Stimulated activated memory B cell treated with anti-CD40 and anti-IgM and Interleukin-4, amounts not matched to agents 10 μg/mL and 1 μg/mL and 100 μg/mL, for 72 hours (primary cell): ENCODE data around the gene NPIPB6.

Experiments
- ATAC-seq: fragments of 150-1000 bp; cut with Tn5 transposase; 2 replicates; pipeline ENCODE4 v1.10.0; 2021
- H3K27ac Mint-ChIP-seq: one replicate; pipeline ENCODE4 v1.8.0; 2022; ENCODE audit warnings: mild to moderate bottlenecking, mixed read lengths
- H3K27me3 Mint-ChIP-seq: one replicate; pipeline ENCODE4 v1.8.0; 2022; ENCODE audit warnings: mixed read lengths
- H3K36me3 Mint-ChIP-seq: one replicate; pipeline ENCODE4 v1.8.0; 2022; ENCODE audit warnings: mixed read lengths
- H3K4me1 Mint-ChIP-seq: one replicate; pipeline ENCODE4 v1.8.0; 2022; ENCODE audit warnings: mixed read lengths
- H3K4me3 Mint-ChIP-seq: one replicate; pipeline ENCODE4 v1.8.0; 2022; ENCODE audit warnings: mild to moderate bottlenecking, moderate library complexity, mixed read lengths
- H3K9me3 Mint-ChIP-seq: one replicate; pipeline ENCODE4 v1.8.0; 2022; ENCODE audit warnings: mixed read lengths

NPIPB6 gene

GRCh38 chr16:28311913-28312312, 51.4 kb downstream of the NPIPB6 start:
- peaks cover 21% of the 10 kb centered on the region for H3K27me3 Mint-ChIP-seq
- no peaks in the 10 kb centered on the region for H3K36me3 Mint-ChIP-seq
- H3K9me3 Mint-ChIP-seq: no peaks in the 10 kb centered on the region
- H3K4me3 Mint-ChIP-seq: no peak overlapping the region
- H3K27ac Mint-ChIP-seq: no peak overlapping the region
- ATAC-seq: no peak
- H3K4me1 Mint-ChIP-seq: peaks cover 24% of the 10 kb centered on the region

- ATAC-seq: no peak
- H3K27ac Mint-ChIP-seq: no peak overlapping the region
- no peak overlapping the region for H3K4me3 Mint-ChIP-seq
- peaks cover 21% of the 10 kb centered on the region for H3K4me1 Mint-ChIP-seq
- peaks cover 21% of the 10 kb centered on the region for H3K27me3 Mint-ChIP-seq
- H3K36me3 Mint-ChIP-seq: no peaks in the 10 kb centered on the region
- no peaks in the 10 kb centered on the region for H3K9me3 Mint-ChIP-seq
Observed at GRCh38 chr16:28311413-28311812, 51.9 kb downstream of the NPIPB6 start.

- H3K9me3 Mint-ChIP-seq: no peaks in the 10 kb centered on the region
- no peaks in the 10 kb centered on the region for H3K36me3 Mint-ChIP-seq
- H3K27me3 Mint-ChIP-seq: peaks cover 21% of the 10 kb centered on the region
- no peak overlapping the region for H3K4me3 Mint-ChIP-seq
- ATAC-seq: no peak
- peaks cover 21% of the 10 kb centered on the region for H3K4me1 Mint-ChIP-seq
- peak overlapping the region; percentile 52 for H3K27ac Mint-ChIP-seq
Observed at GRCh38 chr16:28310796-28311195, 52.5 kb downstream of the NPIPB6 start.

- H3K27ac Mint-ChIP-seq: peak overlapping the region; percentile 52
- H3K9me3 Mint-ChIP-seq: no peaks in the 10 kb centered on the region
- peak overlapping the region; percentile 12 for H3K4me3 Mint-ChIP-seq
- peaks cover 17% of the 10 kb centered on the region for H3K27me3 Mint-ChIP-seq
- no peaks in the 10 kb centered on the region for H3K36me3 Mint-ChIP-seq
- peak; percentile 78 for ATAC-seq
- H3K4me1 Mint-ChIP-seq: peaks cover 21% of the 10 kb centered on the region
Observed at GRCh38 chr16:28309811-28310311, 53.4 kb downstream of the NPIPB6 start.

GRCh38 chr16:28308794-28309584, 54.3 kb downstream of the NPIPB6 start:
- ATAC-seq: no peak
- Mint-ChIP-seq H3K27me3 (peaks cover 8% of the 10 kb centered on the region), H3K27ac (no peak overlapping the region), H3K4me1 (peaks cover 21% of the 10 kb centered on the region), H3K36me3 (no peaks in the 10 kb centered on the region), H3K4me3 (no peak overlapping the region), H3K9me3 (no peaks in the 10 kb centered on the region)

GRCh38 chr16:28307936-28308335, 55.4 kb downstream of the NPIPB6 start:
- no peaks in the 10 kb centered on the region for H3K27me3 Mint-ChIP-seq
- no peak overlapping the region for H3K4me3 Mint-ChIP-seq
- ATAC-seq: no peak
- no peaks in the 10 kb centered on the region for H3K9me3 Mint-ChIP-seq
- no peaks in the 10 kb centered on the region for H3K36me3 Mint-ChIP-seq
- H3K27ac Mint-ChIP-seq: no peak overlapping the region
- peaks cover 21% of the 10 kb centered on the region for H3K4me1 Mint-ChIP-seq

GRCh38 chr16:28304214-28304613, 59.1 kb downstream of the NPIPB6 start:
- no peaks in the 10 kb centered on the region for H3K27me3 Mint-ChIP-seq
- no peaks in the 10 kb centered on the region for H3K36me3 Mint-ChIP-seq
- no peaks in the 10 kb centered on the region for H3K4me1 Mint-ChIP-seq
- H3K4me3 Mint-ChIP-seq: no peak overlapping the region
- H3K9me3 Mint-ChIP-seq: no peaks in the 10 kb centered on the region
- no peak for ATAC-seq
- H3K27ac Mint-ChIP-seq: no peak overlapping the region

- Mint-ChIP-seq H3K4me1 (no peaks in the 10 kb centered on the region), H3K4me3 (no peak overlapping the region), H3K9me3 (no peaks in the 10 kb centered on the region), H3K27ac (no peak overlapping the region), H3K27me3 (no peaks in the 10 kb centered on the region), H3K36me3 (no peaks in the 10 kb centered on the region)
- no peak for ATAC-seq
Observed at GRCh38 chr16:28303132-28303531, 60.2 kb downstream of the NPIPB6 start.

GRCh38 chr16:28301620-28302019, 61.7 kb downstream of the NPIPB6 start:
- Mint-ChIP-seq H3K27me3 (peaks cover 5% of the 10 kb centered on the region), H3K4me3 (no peak overlapping the region), H3K4me1 (no peaks in the 10 kb centered on the region), H3K9me3 (no peaks in the 10 kb centered on the region), H3K36me3 (no peaks in the 10 kb centered on the region), H3K27ac (no peak overlapping the region)
- ATAC-seq: no peak

GRCh38 chr16:28301154-28301553, 62.2 kb downstream of the NPIPB6 start:
- H3K4me3 Mint-ChIP-seq: no peak overlapping the region
- no peaks in the 10 kb centered on the region for H3K9me3 Mint-ChIP-seq
- H3K27ac Mint-ChIP-seq: no peak overlapping the region
- H3K4me1 Mint-ChIP-seq: no peaks in the 10 kb centered on the region
- peaks cover 9% of the 10 kb centered on the region for H3K27me3 Mint-ChIP-seq
- ATAC-seq: no peak
- no peaks in the 10 kb centered on the region for H3K36me3 Mint-ChIP-seq

GRCh38 chr16:28300327-28300726, 63.0 kb downstream of the NPIPB6 start:
- no peak overlapping the region for H3K4me3 Mint-ChIP-seq
- peaks cover 12% of the 10 kb centered on the region for H3K27me3 Mint-ChIP-seq
- no peaks in the 10 kb centered on the region for H3K36me3 Mint-ChIP-seq
- no peak for ATAC-seq
- H3K27ac Mint-ChIP-seq: no peak overlapping the region
- H3K4me1 Mint-ChIP-seq: no peaks in the 10 kb centered on the region
- no peaks in the 10 kb centered on the region for H3K9me3 Mint-ChIP-seq

- Mint-ChIP-seq H3K4me3 (no peak overlapping the region), H3K4me1 (no peaks in the 10 kb centered on the region), H3K27me3 (peaks cover 30% of the 10 kb centered on the region), H3K27ac (no peak overlapping the region), H3K36me3 (no peaks in the 10 kb centered on the region), H3K9me3 (no peaks in the 10 kb centered on the region)
- no peak for ATAC-seq
Observed at GRCh38 chr16:28298511-28298878, 64.8 kb downstream of the NPIPB6 start.

GRCh38 chr16:28297784-28298510, 65.4 kb downstream of the NPIPB6 start:
- Mint-ChIP-seq H3K4me3 (no peak overlapping the region), H3K9me3 (no peaks in the 10 kb centered on the region), H3K4me1 (no peaks in the 10 kb centered on the region), H3K27me3 (peaks cover 34% of the 10 kb centered on the region), H3K27ac (no peak overlapping the region), H3K36me3 (no peaks in the 10 kb centered on the region)
- no peak for ATAC-seq

- H3K4me3 Mint-ChIP-seq: no peak overlapping the region
- no peak overlapping the region for H3K27ac Mint-ChIP-seq
- peaks cover 34% of the 10 kb centered on the region for H3K27me3 Mint-ChIP-seq
- no peak for ATAC-seq
- no peaks in the 10 kb centered on the region for H3K36me3 Mint-ChIP-seq
- no peaks in the 10 kb centered on the region for H3K9me3 Mint-ChIP-seq
- H3K4me1 Mint-ChIP-seq: no peaks in the 10 kb centered on the region
Observed at GRCh38 chr16:28297308-28297707, 66.0 kb downstream of the NPIPB6 start.

GRCh38 chr16:28295276-28295675, 68.0 kb downstream of the NPIPB6 start:
- H3K9me3 Mint-ChIP-seq: no peaks in the 10 kb centered on the region
- H3K4me3 Mint-ChIP-seq: no peak overlapping the region
- ATAC-seq: no peak
- H3K36me3 Mint-ChIP-seq: no peaks in the 10 kb centered on the region
- H3K27me3 Mint-ChIP-seq: peaks cover 34% of the 10 kb centered on the region
- H3K27ac Mint-ChIP-seq: no peak overlapping the region
- H3K4me1 Mint-ChIP-seq: peaks cover 5% of the 10 kb centered on the region

- peaks cover 5% of the 10 kb centered on the region for H3K4me1 Mint-ChIP-seq
- no peak for ATAC-seq
- no peaks in the 10 kb centered on the region for H3K9me3 Mint-ChIP-seq
- no peak overlapping the region for H3K4me3 Mint-ChIP-seq
- no peaks in the 10 kb centered on the region for H3K36me3 Mint-ChIP-seq
- peaks cover 34% of the 10 kb centered on the region for H3K27me3 Mint-ChIP-seq
- no peak overlapping the region for H3K27ac Mint-ChIP-seq
Observed at GRCh38 chr16:28294201-28294600, 69.1 kb downstream of the NPIPB6 start.
